Fibroblast of skin of scalp (primary cell): ENCODE results near the gene BCAS3.
"Not testable (repeated sequence)": the region's sequence is repeated elsewhere in the genome, so short reads cannot be mapped to it uniquely, and the experiment has no call there.

Source experiments
- DNase-seq: peaks from one replicate; pipeline ENCODE4 v3.0.0-alpha.2; 2013

Gene BCAS3

GRCh38 chr17:61010661-61011170, 333.1 kb downstream of the BCAS3 start:
- peak; percentile 39 for DNase-seq

GRCh38 chr17:61011251-61011650, 333.6 kb downstream of the BCAS3 start:
- no peak for DNase-seq

DNA sequence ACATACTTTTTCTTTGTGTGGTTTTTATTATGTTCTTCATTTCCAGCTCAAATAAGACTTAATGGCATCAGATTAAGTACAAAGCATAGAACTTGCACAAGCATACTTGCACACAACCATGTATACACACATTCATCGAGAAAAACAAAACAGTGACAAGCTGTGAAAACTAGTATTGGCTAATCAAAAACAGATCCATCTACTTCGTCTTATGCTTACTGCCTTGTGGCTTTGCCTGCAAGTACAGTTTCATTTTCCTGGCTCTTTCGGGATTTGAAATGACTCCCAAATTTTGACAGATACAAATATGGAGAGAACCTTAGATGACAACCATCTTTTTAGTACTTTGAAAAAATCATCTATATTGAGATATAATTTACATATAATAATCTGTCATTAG, 338.3 kb downstream of the BCAS3 start:
- DNase-seq, result peak; percentile 40

GRCh38 chr17:61017317-61018006, 339.8 kb downstream of the BCAS3 start:
- no peak for DNase-seq

DNA sequence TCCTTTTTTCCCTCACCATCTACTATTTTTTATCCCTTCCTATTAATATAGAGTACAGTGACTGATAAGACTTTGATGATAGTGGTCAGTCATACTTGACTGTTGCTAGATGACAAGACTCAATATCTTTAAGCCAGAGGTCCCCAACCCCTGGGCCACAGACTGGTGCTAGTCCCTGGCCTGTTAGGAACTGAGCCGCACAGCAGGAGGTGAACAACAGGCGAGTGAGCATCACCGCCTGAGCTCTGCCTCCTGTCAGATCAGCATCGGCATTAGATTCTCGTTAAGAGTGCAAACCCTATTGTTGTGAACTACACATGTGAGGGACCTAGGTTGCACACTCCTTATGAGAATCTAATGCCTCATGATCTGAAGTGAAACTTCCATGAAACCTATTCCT, 341.3 kb downstream of the BCAS3 start:
- DNase-seq, result no peak

DNA sequence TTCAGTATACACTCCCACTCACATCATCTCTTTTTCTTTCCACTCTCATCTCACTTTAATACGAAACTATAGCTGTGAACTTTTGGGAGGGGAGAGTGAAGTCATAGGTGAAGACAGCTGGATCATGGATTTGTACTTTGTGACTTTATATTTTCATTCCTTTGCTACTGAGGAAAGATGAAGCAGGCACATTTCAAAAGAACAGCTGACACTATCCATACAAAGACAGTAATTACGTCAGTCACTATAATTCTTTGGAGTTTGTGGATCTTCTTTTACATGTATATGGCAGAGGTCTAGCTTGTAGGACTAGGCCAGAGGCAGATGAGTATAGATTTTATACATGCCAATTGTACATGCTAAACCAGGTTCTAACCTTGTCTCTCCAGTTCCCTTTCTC, 346.3 kb downstream of the BCAS3 start:
- DNase-seq, result no peak

DNA sequence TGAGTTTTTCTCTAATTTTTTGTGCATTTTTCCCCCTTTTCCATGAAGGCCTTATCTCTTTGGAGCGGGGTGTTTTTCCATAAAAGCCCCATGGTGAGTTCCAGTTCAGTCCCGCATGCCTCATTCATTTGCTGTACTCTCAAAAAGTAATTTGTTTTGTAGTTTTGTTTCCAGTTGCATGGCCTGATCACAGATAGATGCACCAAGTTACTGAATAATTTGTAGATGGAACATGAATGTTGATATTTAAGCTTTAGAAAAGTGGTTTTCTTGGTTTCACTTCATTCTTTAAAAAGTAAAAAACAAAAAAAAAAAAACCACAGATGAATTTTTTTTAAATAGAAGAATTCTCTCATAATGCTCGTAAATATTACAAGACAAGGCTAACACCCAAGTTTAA, 349.2 kb downstream of the BCAS3 start:
- no peak for DNase-seq

DNA sequence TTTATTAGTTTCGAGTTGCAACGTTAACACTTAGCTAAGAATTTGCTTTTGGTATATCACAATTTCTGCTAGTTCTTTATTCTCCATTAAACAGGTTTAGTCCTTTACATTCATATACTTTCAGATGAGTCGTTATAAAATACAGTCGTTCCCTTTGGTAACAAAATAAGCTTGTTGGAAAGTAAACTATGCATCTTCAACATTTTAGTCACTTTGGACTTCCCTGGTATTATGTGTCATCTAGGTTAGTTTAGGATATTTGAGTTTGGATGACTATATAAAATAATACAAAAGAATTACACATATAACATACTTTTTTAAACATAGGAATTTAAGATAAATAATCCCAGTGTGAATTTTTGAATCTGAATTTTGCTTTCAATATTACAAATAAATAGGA, 351.5 kb downstream of the BCAS3 start:
- DNase-seq, result no peak

DNA sequence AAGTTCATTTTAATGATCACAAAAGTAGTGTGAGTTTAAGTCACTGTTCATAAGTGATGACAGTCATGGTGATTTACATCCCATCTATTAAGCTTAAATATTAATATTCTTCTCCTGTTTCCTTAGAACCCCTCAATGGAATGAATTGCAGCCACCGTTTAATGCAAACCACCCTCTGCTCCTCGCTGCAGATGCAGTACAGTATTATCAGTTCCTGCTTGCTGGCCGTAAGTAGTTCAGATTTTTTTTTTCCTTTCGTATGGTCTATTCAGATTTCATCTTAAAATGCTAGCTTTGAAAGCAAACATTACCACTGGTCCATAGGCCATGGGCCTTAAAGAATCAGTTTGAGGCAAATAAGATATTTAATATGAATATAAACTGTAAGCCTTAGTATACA, 363.0 kb downstream of the BCAS3 start:
- DNase-seq, result no peak

DNA sequence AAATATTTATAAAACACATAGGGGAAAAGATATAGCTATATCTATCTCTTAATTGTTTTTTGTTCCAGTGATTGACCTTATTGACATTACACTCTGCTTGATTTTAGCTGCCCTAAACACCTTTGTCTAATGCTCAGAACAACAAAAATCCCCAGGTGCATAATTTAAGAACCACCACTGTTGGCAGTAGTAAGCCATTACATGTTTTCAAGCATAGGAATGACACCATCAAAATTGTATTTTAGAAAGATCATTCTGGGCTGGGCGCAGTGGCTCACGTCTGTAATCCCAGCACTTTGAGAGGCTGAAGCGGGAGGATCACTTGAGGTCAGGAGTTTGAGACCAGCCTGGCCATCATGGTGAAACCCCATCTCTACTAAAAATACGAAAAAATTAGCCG, 364.7 kb downstream of the BCAS3 start:
- DNase-seq, result not testable (repeated sequence)

DNA sequence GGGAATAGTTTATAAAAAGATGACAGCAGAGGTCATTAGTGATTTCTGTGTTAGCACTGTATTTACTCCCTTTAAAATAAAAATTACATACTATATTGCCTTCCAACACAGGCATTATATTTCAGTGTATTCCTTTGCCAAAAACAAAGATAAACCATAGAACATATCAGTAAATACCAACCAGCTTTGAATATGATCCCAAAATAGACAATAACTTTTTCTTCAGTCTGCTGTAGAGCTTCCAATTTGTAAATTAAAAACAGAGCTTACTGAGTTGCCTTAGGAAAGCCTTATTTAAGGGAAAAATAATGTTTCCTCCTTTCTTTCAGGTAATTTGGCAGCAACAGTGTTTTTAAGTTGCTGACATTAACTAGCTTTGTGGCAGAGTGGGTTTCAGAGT, 369.9 kb downstream of the BCAS3 start:
- DNase-seq, result no peak

GRCh38 chr17:61048376-61049106, 370.9 kb downstream of the BCAS3 start:
- no peak for DNase-seq

GRCh38 chr17:61053469-61053868, 375.8 kb downstream of the BCAS3 start:
- DNase-seq, result no peak

DNA sequence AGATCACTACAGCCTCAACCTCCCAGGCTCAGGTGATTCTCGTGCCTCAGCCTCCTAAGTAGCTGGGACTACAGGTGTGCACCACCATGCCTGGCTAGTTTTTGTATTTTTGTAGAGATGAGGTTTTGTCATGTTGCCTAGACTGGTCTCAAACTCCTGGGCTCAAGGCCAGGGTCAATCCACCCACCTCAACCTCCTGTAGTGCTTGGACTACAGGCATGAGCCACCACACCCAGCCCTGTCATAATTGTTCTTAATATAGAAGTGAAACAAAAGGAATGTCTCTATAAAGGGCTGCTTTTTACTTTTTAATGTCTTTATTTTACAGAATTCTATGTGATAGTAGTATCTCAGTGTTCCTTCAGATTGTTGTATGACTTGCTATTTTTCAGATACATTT, 376.8 kb downstream of the BCAS3 start:
- no peak for DNase-seq

- DNase-seq, result no peak
Observed at GRCh38 chr17:61057257-61057656, 379.6 kb downstream of the BCAS3 start.

- no peak for DNase-seq
Observed at GRCh38 chr17:61058066-61058465, 380.4 kb downstream of the BCAS3 start.

GRCh38 chr17:61063528-61063927, 385.9 kb downstream of the BCAS3 start:
- no peak for DNase-seq

DNA sequence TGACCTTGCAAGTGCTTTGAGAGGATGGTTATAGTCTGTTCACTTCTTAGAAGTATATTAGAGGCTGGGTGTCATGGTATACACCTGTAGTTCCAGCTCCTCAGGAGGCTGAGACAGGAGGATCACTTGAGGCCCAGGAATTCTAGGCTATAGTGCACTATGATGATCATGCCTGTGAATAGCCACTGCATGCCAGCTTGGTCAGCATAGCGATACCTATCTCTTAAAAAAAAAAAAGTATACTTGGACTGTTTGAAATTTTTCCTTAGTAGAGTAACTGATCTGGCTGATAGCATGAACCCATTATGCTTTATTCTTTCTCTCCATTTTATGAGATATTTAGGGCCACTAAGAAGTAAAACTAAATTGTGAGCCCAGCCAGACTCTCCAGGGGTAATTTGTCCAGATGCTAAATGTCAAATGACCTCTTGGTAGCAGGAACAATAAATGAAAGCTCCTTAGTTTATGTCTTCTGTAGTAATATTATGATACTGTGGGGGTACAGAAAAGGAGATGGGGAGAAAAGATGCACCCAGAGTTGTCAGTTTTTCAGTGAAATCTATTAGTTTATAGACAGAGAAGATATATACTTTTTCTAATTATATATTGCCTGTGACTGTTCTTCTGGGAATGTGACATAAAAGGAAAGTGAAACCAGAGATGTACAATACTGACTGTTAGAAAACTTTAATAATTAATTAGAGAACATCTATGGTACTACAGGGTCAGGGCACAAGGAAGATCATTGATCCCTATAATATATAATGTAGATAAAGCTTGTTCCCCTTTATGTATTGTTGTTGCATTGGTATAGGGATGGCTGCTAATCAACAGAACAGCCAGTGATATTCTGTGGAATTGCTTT, 386.7 kb downstream of the BCAS3 start:
- DNase-seq, result no peak

- DNase-seq, result peak; percentile 48
Observed at GRCh38 chr17:61065263-61065773, 387.7 kb downstream of the BCAS3 start.

- no peak for DNase-seq
Observed at GRCh38 chr17:61066062-61066461, 388.4 kb downstream of the BCAS3 start.

DNA sequence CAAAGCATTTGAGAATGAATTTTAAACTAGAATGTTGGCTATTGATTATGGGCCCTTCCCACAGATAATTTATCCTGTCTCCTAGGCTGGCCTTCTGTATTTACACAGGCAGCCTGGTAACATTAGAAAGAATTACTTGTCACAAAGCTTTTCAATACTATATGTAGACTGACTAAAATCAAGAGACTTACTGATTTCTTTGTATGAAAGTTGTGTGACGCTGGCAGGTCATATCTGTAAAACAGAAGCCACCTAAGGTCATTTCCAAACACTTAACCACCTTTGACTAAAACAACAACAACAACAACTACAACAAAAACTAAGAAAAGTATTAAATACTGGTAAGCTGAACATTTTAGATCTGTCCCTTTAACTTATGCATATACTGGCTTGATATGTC, 393.0 kb downstream of the BCAS3 start:
- DNase-seq, result no peak

DNA sequence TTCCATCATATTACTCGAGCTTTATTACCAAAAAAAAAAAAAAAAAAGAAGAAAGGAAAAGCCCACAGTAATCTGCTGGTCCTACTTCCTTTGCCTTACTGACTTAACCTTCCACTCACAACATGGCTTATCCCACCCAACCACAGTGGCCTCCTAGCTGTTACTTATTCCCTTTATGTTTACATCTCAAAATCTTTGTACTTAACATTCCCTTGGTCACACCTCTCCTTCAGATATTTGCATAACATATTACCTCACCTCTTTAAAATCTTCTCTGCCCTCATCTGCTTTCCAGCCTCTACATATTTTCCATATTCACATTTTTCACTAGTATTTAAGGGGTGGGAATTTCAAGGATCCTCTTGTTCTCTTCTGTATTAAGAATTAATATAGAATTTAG, 395.0 kb downstream of the BCAS3 start:
- peak; percentile 7 for DNase-seq

DNA sequence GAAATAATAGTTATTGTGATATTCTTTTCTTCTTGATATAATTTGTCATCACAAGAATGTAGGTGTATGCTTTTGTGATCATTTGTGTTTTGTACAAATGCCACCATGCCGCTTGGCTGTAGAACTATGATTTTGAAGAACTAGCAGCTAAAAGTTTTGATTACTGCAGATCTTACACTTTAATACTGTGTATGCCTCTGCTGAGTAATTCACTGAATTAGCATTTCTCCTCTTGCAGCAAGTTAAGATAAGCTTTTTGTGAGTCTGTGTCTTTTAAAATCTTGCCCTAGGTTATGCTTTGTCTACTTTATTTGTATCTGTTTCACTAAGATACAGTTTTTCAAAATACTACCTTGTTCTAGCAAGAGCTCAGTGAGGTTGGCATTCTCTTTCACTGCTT, 395.5 kb downstream of the BCAS3 start:
- no peak for DNase-seq
